Lower leg skin (tissue), 3 donors: ENCODE data around the gene TBC1D20.
"Not testable (repeated sequence)": the region's sequence is repeated elsewhere in the genome, so short reads cannot be mapped to it uniquely, and the experiment has no call there.

Experiments
- POLR2A ChIP-seq, 2 donors: fragments of 450-650 bp; IDR thresholded peaks; one replicate each; pipeline ENCODE4 v1.6.1; 2016 to 2017; ENCODE audit warnings: antibody characterized with exemption in 2 of 2, mild to moderate bottlenecking in 1 of 2, moderate library complexity in 1 of 2
- TF ChIP-seq, protein P1 (sequence below), 3 donors: fragments of 450-650 bp; IDR thresholded peaks; one replicate each; pipeline ENCODE4 v1.5.1; 2016; ENCODE audit warnings: antibody characterized with exemption in 3 of 3, mild to moderate bottlenecking in 3 of 3, moderate library complexity in 2 of 3

DNA sequence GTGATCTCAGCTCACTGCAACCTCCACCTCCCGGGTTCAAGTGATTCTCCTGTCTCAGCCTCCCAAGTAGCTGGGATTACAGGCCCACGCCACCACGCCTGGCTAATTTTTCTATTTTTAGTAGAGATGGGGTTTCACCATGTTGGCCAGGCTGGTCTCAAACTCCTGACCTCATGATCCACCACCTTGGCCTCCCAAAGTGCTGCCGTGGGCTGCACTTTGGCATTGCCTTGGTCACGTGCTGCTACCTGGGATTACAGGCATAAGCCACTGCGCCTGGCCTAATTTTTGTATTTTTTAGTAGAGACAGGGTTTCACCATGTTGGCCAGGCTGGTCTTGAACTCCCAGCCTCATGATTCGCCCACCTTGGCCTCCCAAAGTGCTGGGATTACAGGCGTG lies 75.7 kb downstream of the TBC1D20 start:
- TF ChIP-seq, protein P1, sequence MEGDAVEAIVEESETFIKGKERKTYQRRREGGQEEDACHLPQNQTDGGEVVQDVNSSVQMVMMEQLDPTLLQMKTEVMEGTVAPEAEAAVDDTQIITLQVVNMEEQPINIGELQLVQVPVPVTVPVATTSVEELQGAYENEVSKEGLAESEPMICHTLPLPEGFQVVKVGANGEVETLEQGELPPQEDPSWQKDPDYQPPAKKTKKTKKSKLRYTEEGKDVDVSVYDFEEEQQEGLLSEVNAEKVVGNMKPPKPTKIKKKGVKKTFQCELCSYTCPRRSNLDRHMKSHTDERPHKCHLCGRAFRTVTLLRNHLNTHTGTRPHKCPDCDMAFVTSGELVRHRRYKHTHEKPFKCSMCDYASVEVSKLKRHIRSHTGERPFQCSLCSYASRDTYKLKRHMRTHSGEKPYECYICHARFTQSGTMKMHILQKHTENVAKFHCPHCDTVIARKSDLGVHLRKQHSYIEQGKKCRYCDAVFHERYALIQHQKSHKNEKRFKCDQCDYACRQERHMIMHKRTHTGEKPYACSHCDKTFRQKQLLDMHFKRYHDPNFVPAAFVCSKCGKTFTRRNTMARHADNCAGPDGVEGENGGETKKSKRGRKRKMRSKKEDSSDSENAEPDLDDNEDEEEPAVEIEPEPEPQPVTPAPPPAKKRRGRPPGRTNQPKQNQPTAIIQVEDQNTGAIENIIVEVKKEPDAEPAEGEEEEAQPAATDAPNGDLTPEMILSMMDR (IDR thresholded peaks at IDR 0.05): not testable (repeated sequence)
- not testable (repeated sequence) for TF ChIP-seq POLR2A (IDR thresholded peaks at IDR 0.05)
